ENCODE measurements around the gene CD47. TPM values are rescaled to one million over a fixed set of nuclear protein-coding genes. Genes with fewer than 3 reads are reported as not detected.

Gene CD47
- total and polyA plus RNA-seq, 2 experiments from 2014 or later, result 81.7 to 101 TPM

DNA sequence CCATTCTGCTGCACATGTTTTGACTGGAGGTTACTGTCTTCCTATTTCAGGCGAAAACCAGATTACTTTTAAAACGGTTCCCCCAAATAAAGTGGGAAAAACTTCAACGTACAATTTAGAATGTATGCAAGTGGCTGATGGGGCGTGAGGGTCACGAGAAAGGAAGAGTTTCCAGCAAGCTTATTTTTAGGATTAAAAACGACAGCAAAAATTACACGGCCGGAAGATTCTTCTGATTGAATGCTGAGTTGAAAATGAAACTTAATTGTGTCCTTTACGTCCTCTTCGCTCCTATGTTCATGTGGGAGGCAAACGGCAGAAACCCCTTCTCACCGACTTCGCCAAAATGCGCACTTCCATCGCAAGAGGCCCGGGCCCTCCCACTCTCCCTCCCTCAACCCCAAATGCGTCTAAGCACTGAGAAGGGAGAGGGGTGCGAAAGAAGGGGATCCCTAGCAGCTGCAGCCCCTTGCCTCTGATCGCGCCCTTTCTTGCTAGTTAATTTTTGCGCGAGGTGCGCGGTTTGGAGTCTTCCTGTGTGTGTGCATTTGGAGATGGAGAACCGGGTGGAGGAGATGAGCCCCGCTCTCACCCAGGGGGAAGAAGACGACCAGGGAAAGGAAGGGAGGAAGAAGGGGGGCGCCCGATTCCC lies 656 bp downstream of the CD47 start:
- Histone ChIP-seq H3K9me2 (replicated peaks; ENCODE audit: insufficient read depth) (no peaks in the 10 kb centered on the region), H3K79me2 (peaks cover 26% of the 10 kb centered on the region), H3K4me2 (peak overlapping the region; percentile 87), H4K20me1 (ENCODE audit: insufficient read depth, poor library complexity, severe bottlenecking) (no peaks in the 10 kb centered on the region), H3K36me3 (replicated peaks; ENCODE audit: insufficient read depth, low read depth) (no peaks in the 10 kb centered on the region), H3K4me1 (ENCODE audit: insufficient read depth) (no peaks in the 10 kb centered on the region), H2AFZ (peak overlapping the region; percentile 97), H3K27me3 (no peaks in the 10 kb centered on the region), H3K4me3 (peak overlapping the region; percentile 99), H3K9me3 (ENCODE audit: low read depth) (no peaks in the 10 kb centered on the region), H3K27ac (peak overlapping the region; percentile 62)
- WGBS (ENCODE audit: low lambda C conversion rate, missing lambda C conversion rate), result 1% methylated on average over 27 of the region's 29 CpGs
- TF ChIP-seq EZH2phosphoT487 (IDR thresholded peaks at IDR 0.05; ENCODE audit: low read depth, severe bottlenecking, unreplicated experiment), result no peak
- TF ChIP-seq EZH2 (IDR thresholded peaks at IDR 0.05; ENCODE audit: borderline replicate concordance), result no peak
- no peak for TF ChIP-seq CTCF (IDR thresholded peaks at IDR 0.05; ENCODE audit: poor library complexity)
- peak; percentile 28 for DNase-seq (ENCODE audit: low spot score)

GRCh38 chr3:108089579-108089978 lies 1.3 kb downstream of the CD47 start:
- no peak overlapping the region for H3K27ac ChIP-seq
- no peaks in the 10 kb centered on the region for H3K9me3 ChIP-seq (ENCODE audit: low read depth)
- H3K4me1 ChIP-seq (ENCODE audit: insufficient read depth), result no peaks in the 10 kb centered on the region
- H2AFZ ChIP-seq, result peak overlapping the region; percentile 97
- H3K4me2 ChIP-seq, result peak overlapping the region; percentile 87
- H3K9me2 ChIP-seq (replicated peaks; ENCODE audit: insufficient read depth), result no peaks in the 10 kb centered on the region
- peaks cover 31% of the 10 kb centered on the region for H3K79me2 ChIP-seq
- no peaks in the 10 kb centered on the region for H3K36me3 ChIP-seq (replicated peaks; ENCODE audit: insufficient read depth, low read depth)
- peak overlapping the region; percentile 99 for H3K4me3 ChIP-seq
- H4K20me1 ChIP-seq (ENCODE audit: insufficient read depth, poor library complexity, severe bottlenecking), result no peaks in the 10 kb centered on the region
- no peaks in the 10 kb centered on the region for H3K27me3 ChIP-seq
- no peak for DNase-seq (ENCODE audit: low spot score)
- no peak for TF ChIP-seq CTCF (IDR thresholded peaks at IDR 0.05; ENCODE audit: poor library complexity)
- TF ChIP-seq EZH2phosphoT487 (IDR thresholded peaks at IDR 0.05; ENCODE audit: low read depth, severe bottlenecking, unreplicated experiment), result no peak
- no peak for TF ChIP-seq EZH2 (IDR thresholded peaks at IDR 0.05; ENCODE audit: borderline replicate concordance)
- 13% methylated on average over 10 of the region's 10 CpGs for WGBS (ENCODE audit: low lambda C conversion rate, missing lambda C conversion rate)

- H3K36me3 ChIP-seq (replicated peaks; ENCODE audit: insufficient read depth, low read depth), result no peaks in the 10 kb centered on the region
- no peaks in the 10 kb centered on the region for H3K9me2 ChIP-seq (replicated peaks; ENCODE audit: insufficient read depth)
- no peak overlapping the region for H3K27ac ChIP-seq
- no peak for TF ChIP-seq EZH2phosphoT487 (IDR thresholded peaks at IDR 0.05; ENCODE audit: low read depth, severe bottlenecking, unreplicated experiment)
- TF ChIP-seq CTCF (IDR thresholded peaks at IDR 0.05; ENCODE audit: poor library complexity), result no peak
- WGBS (ENCODE audit: low lambda C conversion rate, missing lambda C conversion rate), result 64% methylated on average over 2 of the region's 2 CpGs
- no peaks in the 10 kb centered on the region for H3K4me1 ChIP-seq (ENCODE audit: insufficient read depth)
- peak overlapping the region; percentile 87 for H3K4me2 ChIP-seq
- peaks cover 33% of the 10 kb centered on the region for H3K79me2 ChIP-seq
- no peak for DNase-seq (ENCODE audit: low spot score)
- no peak overlapping the region for H2AFZ ChIP-seq
- H3K9me3 ChIP-seq (ENCODE audit: low read depth), result no peaks in the 10 kb centered on the region
- no peaks in the 10 kb centered on the region for H3K27me3 ChIP-seq
- H3K4me3 ChIP-seq, result no peak overlapping the region
- no peaks in the 10 kb centered on the region for H4K20me1 ChIP-seq (ENCODE audit: insufficient read depth, poor library complexity, severe bottlenecking)
Observed at GRCh38 chr3:108088697-108089096, 2.1 kb downstream of the CD47 start.
